Astrocyte of the hippocampus (primary cell): ENCODE measurements around the gene THSD4.

Experiments used
- DNase-seq: peaks from one replicate; pipeline ENCODE4 v3.0.0; 2011; ENCODE audit warnings: low read depth, low spot score

Gene THSD4

GRCh38 chr15:71612397-71612722 lies 497.1 kb downstream of the THSD4 start:
- DNase-seq = no peak

GRCh38 chr15:71612869-71613268 lies 497.6 kb downstream of the THSD4 start:
- DNase-seq = no peak

GRCh38 chr15:71623111-71623510 lies 507.8 kb downstream of the THSD4 start:
- DNase-seq = no peak

- DNase-seq = no peak
These were observed 511.4 kb downstream of the THSD4 start for GRCh38 chr15:71626596-71627088.

- DNase-seq = no peak
These were observed 511.9 kb downstream of the THSD4 start for GRCh38 chr15:71627188-71627587.

- DNase-seq = no peak
These were observed 512.3 kb downstream of the THSD4 start for GRCh38 chr15:71627604-71628003.

- no peak for DNase-seq
These were observed 513.9 kb downstream of the THSD4 start for GRCh38 chr15:71628988-71629770.

- DNase-seq = peak; percentile 51
These were observed 514.7 kb downstream of the THSD4 start for GRCh38 chr15:71629781-71630474.

- DNase-seq = peak; percentile 39
These were observed 515.2 kb downstream of the THSD4 start for GRCh38 chr15:71630475-71630809.

- DNase-seq = no peak
These were observed 517.4 kb downstream of the THSD4 start for GRCh38 chr15:71632576-71633195.

- DNase-seq = peak; percentile 69
These were observed 519.7 kb downstream of the THSD4 start for GRCh38 chr15:71634820-71635560.

GRCh38 chr15:71635735-71636134 lies 520.5 kb downstream of the THSD4 start:
- no peak for DNase-seq

GRCh38 chr15:71638876-71639275 lies 523.6 kb downstream of the THSD4 start:
- no peak for DNase-seq

- no peak for DNase-seq
These were observed 524.2 kb downstream of the THSD4 start for GRCh38 chr15:71639471-71639870.

GRCh38 chr15:71643918-71644317 lies 528.6 kb downstream of the THSD4 start:
- DNase-seq = no peak

GRCh38 chr15:71646767-71647486 lies 531.7 kb downstream of the THSD4 start:
- no peak for DNase-seq

GRCh38 chr15:71647487-71647808 lies 532.2 kb downstream of the THSD4 start:
- no peak for DNase-seq

GRCh38 chr15:71648095-71648494 lies 532.8 kb downstream of the THSD4 start:
- no peak for DNase-seq

GRCh38 chr15:71649894-71650293 lies 534.6 kb downstream of the THSD4 start:
- no peak for DNase-seq

GRCh38 chr15:71650603-71651002 lies 535.3 kb downstream of the THSD4 start:
- DNase-seq = no peak

- DNase-seq = peak; percentile 79
These were observed 536.5 kb downstream of the THSD4 start for GRCh38 chr15:71651750-71652186.
